Osteoblast (primary cell): ENCODE measurements around the gene SLC6A2. TPM values are rescaled to one million over a fixed set of nuclear protein-coding genes. Genes with fewer than 3 reads are reported as not detected.

Experiments
- DNase-seq: peaks from one replicate; pipeline ENCODE4 v3.0.0; 2011; ENCODE audit warnings: low spot score, mixed read lengths; ENCODE audit not compliant: insufficient read length; ENCODE audit errors: missing footprints
- H2AFZ ChIP-seq: 2 replicates; pipeline ENCODE4 v1.6.0; 2011; ENCODE audit warnings: mild to moderate bottlenecking, low read length
- H3K27ac ChIP-seq: 2 replicates; pipeline ENCODE4 v1.5.1; 2011; ENCODE audit warnings: mild to moderate bottlenecking, low read depth, low read length, moderate library complexity
- H3K27me3 ChIP-seq: 2 replicates; pipeline ENCODE4 v1.6.0; 2012; ENCODE audit warnings: mild to moderate bottlenecking, control low read depth, inconsistent platforms, low read length, moderate library complexity; ENCODE audit not compliant: insufficient read depth
- H3K36me3 ChIP-seq: 2 replicates; pipeline ENCODE4 v1.5.1; 2011; ENCODE audit warnings: mild to moderate bottlenecking, low read length, control low read depth, moderate library complexity; ENCODE audit not compliant: insufficient read depth
- H3K4me1 ChIP-seq: 2 replicates; pipeline ENCODE4 v1.5.1; 2011; ENCODE audit warnings: mild to moderate bottlenecking, low read length, control low read depth, moderate library complexity; ENCODE audit not compliant: insufficient read depth
- H3K4me2 ChIP-seq: 2 replicates; pipeline ENCODE4 v1.6.0; 2011; ENCODE audit warnings: mild to moderate bottlenecking, low read length; ENCODE audit not compliant: insufficient read depth
- H3K4me3 ChIP-seq: fragments of 200-600 bp; sonication (generic); 3 replicates; pipeline ENCODE4 v1.5.1; 2012; ENCODE audit warnings: mild to moderate bottlenecking, low read length, inconsistent platforms; ENCODE audit not compliant: insufficient read depth
- H3K79me2 ChIP-seq: 2 replicates; pipeline ENCODE4 v1.6.0; 2012; ENCODE audit warnings: mild to moderate bottlenecking, low read length, control low read depth, inconsistent platforms; ENCODE audit not compliant: insufficient read depth
- H3K9me3 ChIP-seq: 2 replicates; pipeline ENCODE4 v1.5.1; 2011; ENCODE audit warnings: low read depth, low read length, control low read depth
- H4K20me1 ChIP-seq: 2 replicates; pipeline ENCODE4 v1.6.0; 2012; ENCODE audit warnings: mild to moderate bottlenecking, low read length, control low read depth; ENCODE audit not compliant: insufficient read depth
- CTCF ChIP-seq: IDR thresholded peaks from 2 replicates; pipeline ENCODE4 v1.5.1; 2011; ENCODE audit warnings: mild to moderate bottlenecking, low read depth, low read length, moderate library complexity; ENCODE audit errors: extremely low read depth
- total RNA-seq: library from RNA; depleted of rRNA; stranded (reverse); fragments of >200 nt; gene quantifications from 2 replicates; pipeline ENCODE4 v1.2.3, GENCODE V29; 2012

SLC6A2 gene
- total RNA-seq, 1 donor = not detected

- H3K36me3 ChIP-seq = no peaks in the 10 kb centered on the region
- H4K20me1 ChIP-seq = no peaks in the 10 kb centered on the region
- H3K9me3 ChIP-seq = no peaks in the 10 kb centered on the region
- H3K4me1 ChIP-seq = no peaks in the 10 kb centered on the region
- DNase-seq = no peak
- H3K4me2 ChIP-seq = no peak overlapping the region
- H2AFZ ChIP-seq = no peak overlapping the region
- no peak for TF ChIP-seq CTCF
- no peak overlapping the region for H3K27ac ChIP-seq
- H3K27me3 ChIP-seq = no peaks in the 10 kb centered on the region
- no peak overlapping the region for H3K4me3 ChIP-seq
- H3K79me2 ChIP-seq = no peaks in the 10 kb centered on the region
Measured at GRCh38 chr16:55632259-55632658, 23.5 kb upstream of the SLC6A2 start.

DNA sequence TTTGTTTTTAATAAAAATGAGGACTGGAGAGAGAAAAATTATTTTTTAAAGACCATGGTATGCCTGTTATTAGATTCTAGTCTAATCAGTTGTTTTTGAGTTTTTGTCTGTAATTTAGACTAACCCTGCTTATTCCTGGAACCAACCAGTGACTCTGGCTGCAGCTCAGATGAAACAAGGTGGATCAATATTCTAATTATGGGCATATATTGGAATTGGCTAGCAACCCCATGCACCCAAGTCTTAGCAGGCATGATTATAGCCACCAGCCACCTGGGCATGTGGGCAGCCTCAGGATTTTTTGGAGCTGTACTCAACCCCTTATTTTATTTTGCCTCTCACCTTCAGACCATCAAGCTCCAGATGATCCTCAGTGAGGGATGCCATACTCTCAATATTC lies 21.6 kb upstream of the SLC6A2 start:
- no peak overlapping the region for H3K27ac ChIP-seq
- no peak for TF ChIP-seq CTCF
- H3K4me1 ChIP-seq = no peaks in the 10 kb centered on the region
- H3K4me3 ChIP-seq = no peak overlapping the region
- no peaks in the 10 kb centered on the region for H3K9me3 ChIP-seq
- H3K27me3 ChIP-seq = no peaks in the 10 kb centered on the region
- H3K79me2 ChIP-seq = no peaks in the 10 kb centered on the region
- H3K4me2 ChIP-seq = no peak overlapping the region
- DNase-seq = no peak
- H2AFZ ChIP-seq = no peak overlapping the region
- H4K20me1 ChIP-seq = no peaks in the 10 kb centered on the region
- no peaks in the 10 kb centered on the region for H3K36me3 ChIP-seq

DNA sequence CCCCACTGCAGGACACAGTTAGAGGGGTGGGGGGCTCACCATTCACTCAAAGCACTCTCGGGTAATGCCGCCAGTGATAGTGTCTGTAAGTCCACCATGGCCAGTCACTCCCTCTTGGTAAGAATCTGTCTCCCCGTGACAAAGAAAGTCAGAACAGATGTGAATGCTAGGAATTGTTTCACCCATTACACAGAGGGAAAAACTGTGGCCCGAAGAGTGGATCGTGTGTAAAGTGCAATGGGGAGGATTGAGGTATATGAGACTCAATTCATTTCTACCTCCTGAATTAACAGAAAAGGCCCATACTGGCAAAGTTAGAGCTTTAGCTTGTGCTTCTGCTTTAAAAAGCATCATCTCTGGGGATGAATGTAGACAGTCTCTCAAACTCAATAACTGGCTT lies 17.5 kb upstream of the SLC6A2 start:
- H3K4me3 ChIP-seq = no peak overlapping the region
- no peak for TF ChIP-seq CTCF
- no peaks in the 10 kb centered on the region for H4K20me1 ChIP-seq
- no peak overlapping the region for H2AFZ ChIP-seq
- H3K4me1 ChIP-seq = no peaks in the 10 kb centered on the region
- no peak overlapping the region for H3K4me2 ChIP-seq
- no peaks in the 10 kb centered on the region for H3K79me2 ChIP-seq
- no peak overlapping the region for H3K27ac ChIP-seq
- no peaks in the 10 kb centered on the region for H3K36me3 ChIP-seq
- no peaks in the 10 kb centered on the region for H3K9me3 ChIP-seq
- H3K27me3 ChIP-seq = no peaks in the 10 kb centered on the region
- no peak for DNase-seq

DNA sequence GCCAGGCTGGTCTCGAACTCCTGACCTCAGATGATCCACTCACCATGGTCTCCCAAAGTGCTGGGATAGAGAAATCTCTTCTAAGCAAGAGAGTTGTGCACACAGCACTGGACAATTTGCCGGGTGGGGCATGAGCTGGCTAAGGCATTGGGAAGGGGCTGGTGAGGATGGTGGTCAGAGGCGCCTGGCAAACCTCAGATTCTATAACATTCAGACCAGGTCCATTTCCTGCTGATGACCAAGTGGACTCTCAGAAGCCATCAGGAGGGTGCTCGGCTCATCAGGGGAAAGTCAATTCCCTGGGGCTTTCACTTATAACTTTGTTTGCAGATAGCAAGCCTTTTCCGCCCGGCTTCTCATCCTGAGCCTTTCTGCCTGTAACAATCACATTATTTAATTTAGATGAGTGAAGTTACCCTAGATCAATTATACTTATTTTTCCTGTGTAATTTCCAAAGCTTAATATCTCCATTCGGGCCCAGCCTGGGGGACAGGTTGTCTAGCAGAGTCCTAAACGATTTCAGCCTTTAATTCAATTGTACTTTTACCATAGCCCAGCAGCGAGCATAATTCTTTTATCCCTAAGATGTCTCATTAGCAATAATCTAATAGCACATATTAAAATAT lies 15.0 kb upstream of the SLC6A2 start:
- Histone ChIP-seq H3K9me3 (no peaks in the 10 kb centered on the region), H2AFZ (no peak overlapping the region), H3K4me1 (no peaks in the 10 kb centered on the region), H3K79me2 (no peaks in the 10 kb centered on the region), H4K20me1 (no peaks in the 10 kb centered on the region), H3K27ac (no peak overlapping the region), H3K36me3 (no peaks in the 10 kb centered on the region), H3K4me2 (no peak overlapping the region), H3K4me3 (no peak overlapping the region), H3K27me3 (no peaks in the 10 kb centered on the region)
- no peak for DNase-seq
- TF ChIP-seq CTCF = no peak
